Measurements from ENCODE around the gene OR8B3.

DNA sequence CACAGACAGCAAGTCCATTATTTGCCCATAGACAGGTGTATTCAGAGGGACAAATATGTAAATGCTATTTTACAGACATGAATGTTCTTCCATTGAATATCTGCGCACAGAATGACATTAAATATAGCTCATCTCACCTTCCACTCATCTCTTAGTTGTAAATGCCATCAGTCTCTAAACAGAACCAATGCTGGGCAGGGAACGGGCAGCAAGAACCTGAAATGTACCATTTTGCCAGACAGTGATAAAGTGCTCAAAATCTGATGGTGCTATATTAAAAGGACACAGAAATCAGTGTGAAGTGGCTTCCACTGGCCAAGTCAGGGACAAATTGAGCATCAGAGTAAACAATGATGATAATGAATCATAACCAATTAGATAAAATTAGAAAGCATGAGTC lies 35.9 kb upstream of the OR8B3 start:
- TF ChIP-seq, protein P1, sequence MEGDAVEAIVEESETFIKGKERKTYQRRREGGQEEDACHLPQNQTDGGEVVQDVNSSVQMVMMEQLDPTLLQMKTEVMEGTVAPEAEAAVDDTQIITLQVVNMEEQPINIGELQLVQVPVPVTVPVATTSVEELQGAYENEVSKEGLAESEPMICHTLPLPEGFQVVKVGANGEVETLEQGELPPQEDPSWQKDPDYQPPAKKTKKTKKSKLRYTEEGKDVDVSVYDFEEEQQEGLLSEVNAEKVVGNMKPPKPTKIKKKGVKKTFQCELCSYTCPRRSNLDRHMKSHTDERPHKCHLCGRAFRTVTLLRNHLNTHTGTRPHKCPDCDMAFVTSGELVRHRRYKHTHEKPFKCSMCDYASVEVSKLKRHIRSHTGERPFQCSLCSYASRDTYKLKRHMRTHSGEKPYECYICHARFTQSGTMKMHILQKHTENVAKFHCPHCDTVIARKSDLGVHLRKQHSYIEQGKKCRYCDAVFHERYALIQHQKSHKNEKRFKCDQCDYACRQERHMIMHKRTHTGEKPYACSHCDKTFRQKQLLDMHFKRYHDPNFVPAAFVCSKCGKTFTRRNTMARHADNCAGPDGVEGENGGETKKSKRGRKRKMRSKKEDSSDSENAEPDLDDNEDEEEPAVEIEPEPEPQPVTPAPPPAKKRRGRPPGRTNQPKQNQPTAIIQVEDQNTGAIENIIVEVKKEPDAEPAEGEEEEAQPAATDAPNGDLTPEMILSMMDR (IDR thresholded peaks at IDR 0.05): no peak
- TF ChIP-seq POLR2A (IDR thresholded peaks at IDR 0.05): no peak
